Stimulated activated CD4-positive, alpha-beta T cell treated with anti-CD3 and anti-CD28 coated beads, Interleukin-2, amount 100 ng/mL, for 48 hours (primary cell): ENCODE data around the gene PPP4C.

Source experiments
- DNase-seq, 2 donors: peaks; one replicate each; pipeline ENCODE4 v3.0.0-alpha.2; 2020

Gene PPP4C

GRCh38 chr16:30131869-30132475, 56.2 kb downstream of the PPP4C start:
- DNase-seq = no peak

GRCh38 chr16:30132591-30132990, 56.8 kb downstream of the PPP4C start:
- no peak for DNase-seq
